HEK293 (cell line): Measurements from ENCODE around the gene RHOD.

Experiments used
- AEBP2 ChIP-seq: fragments of 450-650 bp; formaldehyde crosslinking; IDR thresholded peaks from 2 replicates; pipeline ENCODE4 v1.5.1; 2016; ENCODE audit warnings: missing biosample characterization, missing genetic modification characterization, borderline replicate concordance
- GLIS1 ChIP-seq: fragments of 450-650 bp; formaldehyde crosslinking; IDR thresholded peaks from 2 replicates; pipeline ENCODE4 v1.5.1; 2016; ENCODE audit warnings: missing biosample characterization, missing genetic modification characterization
- HOXD13 ChIP-seq: sonication (generic); formaldehyde crosslinking; IDR thresholded peaks from 2 replicates; pipeline ENCODE4 v1.8.0; 2022; ENCODE audit warnings: missing genetic modification reagents, borderline replicate concordance
- KLF10 ChIP-seq: fragments of 450-650 bp; IDR thresholded peaks from 2 replicates; pipeline ENCODE4 v1.5.1; 2018; ENCODE audit warnings: missing biosample characterization, mild to moderate bottlenecking, missing genetic modification characterization
- PRDM10 ChIP-seq: fragments of 450-650 bp; formaldehyde crosslinking; IDR thresholded peaks from 2 replicates; pipeline ENCODE4 v1.5.1; 2016; ENCODE audit warnings: missing biosample characterization, missing genetic modification characterization
- SCRT1 ChIP-seq: fragments of 450-650 bp; formaldehyde crosslinking; IDR thresholded peaks from 2 replicates; pipeline ENCODE4 v1.5.1; 2016; ENCODE audit warnings: missing biosample characterization, missing genetic modification characterization, borderline replicate concordance
- SP2 ChIP-seq: fragments of 450-650 bp; formaldehyde crosslinking; IDR thresholded peaks from 2 replicates; pipeline ENCODE4 v1.5.1; 2016; ENCODE audit warnings: missing biosample characterization, missing genetic modification characterization
- TRIM28 ChIP-seq: IDR thresholded peaks from 2 replicates; pipeline ENCODE4 v1.6.1; 2011; ENCODE audit warnings: low read length, control low read depth, borderline replicate concordance
- ZBTB11 ChIP-seq: fragments of 450-650 bp; formaldehyde crosslinking; conservative IDR thresholded peaks from 2 replicates; pipeline ENCODE4 v1.5.1; 2016; ENCODE audit warnings: low read depth, missing biosample characterization, missing genetic modification characterization
- ZNF10 ChIP-seq: fragments of 450-650 bp; formaldehyde crosslinking; IDR thresholded peaks from 2 replicates; pipeline ENCODE4 v1.5.1; 2017; ENCODE audit warnings: missing biosample characterization, missing genetic modification characterization
- ZNF138 ChIP-seq: fragments of 450-650 bp; formaldehyde crosslinking; IDR thresholded peaks from 2 replicates; pipeline ENCODE4 v1.5.1; 2016; ENCODE audit warnings: missing biosample characterization, missing genetic modification characterization, borderline replicate concordance
- ZNF2 ChIP-seq: fragments of 450-650 bp; formaldehyde crosslinking; IDR thresholded peaks from 2 replicates; pipeline ENCODE4 v1.5.1; 2016; ENCODE audit warnings: missing biosample characterization, missing genetic modification characterization
- ZNF26 ChIP-seq: fragments of 450-650 bp; formaldehyde crosslinking; IDR thresholded peaks from 2 replicates; pipeline ENCODE4 v1.5.1; 2016; ENCODE audit warnings: missing biosample characterization, missing genetic modification characterization
- ZNF335 ChIP-seq: fragments of 450-650 bp; formaldehyde crosslinking; conservative IDR thresholded peaks from 2 replicates; pipeline ENCODE4 v1.5.1; 2016; ENCODE audit warnings: missing biosample characterization, missing genetic modification characterization
- ZNF366 ChIP-seq: fragments of 450-650 bp; formaldehyde crosslinking; conservative IDR thresholded peaks from 2 replicates; pipeline ENCODE4 v1.5.1; 2016; ENCODE audit warnings: missing biosample characterization, missing genetic modification characterization
- ZNF416 ChIP-seq: fragments of 450-650 bp; formaldehyde crosslinking; IDR thresholded peaks from 2 replicates; pipeline ENCODE4 v1.5.1; 2016; ENCODE audit warnings: missing biosample characterization, missing genetic modification characterization
- ZNF433 ChIP-seq: fragments of 450-650 bp; formaldehyde crosslinking; IDR thresholded peaks from 2 replicates; pipeline ENCODE4 v1.5.1; 2016; ENCODE audit warnings: missing biosample characterization, missing genetic modification characterization, low read depth
- ZNF488 ChIP-seq: fragments of 450-650 bp; formaldehyde crosslinking; IDR thresholded peaks from 2 replicates; pipeline ENCODE4 v1.5.1; 2016; ENCODE audit warnings: missing biosample characterization, missing genetic modification characterization
- ZNF530 ChIP-seq: fragments of 450-650 bp; formaldehyde crosslinking; IDR thresholded peaks from 2 replicates; pipeline ENCODE4 v1.5.1; 2016; ENCODE audit warnings: low read depth, missing biosample characterization, missing genetic modification characterization
- ZNF560 ChIP-seq: fragments of 450-650 bp; formaldehyde crosslinking; IDR thresholded peaks from 2 replicates; pipeline ENCODE4 v1.5.1; 2017; ENCODE audit warnings: missing biosample characterization, missing genetic modification characterization, borderline replicate concordance
- ZNF624 ChIP-seq: fragments of 450-650 bp; formaldehyde crosslinking; IDR thresholded peaks from 2 replicates; pipeline ENCODE4 v1.5.1; 2017; ENCODE audit warnings: missing biosample characterization, missing genetic modification characterization
- ZNF658 ChIP-seq: fragments of 450-650 bp; formaldehyde crosslinking; IDR thresholded peaks from 2 replicates; pipeline ENCODE4; 2016; ENCODE audit warnings: missing biosample characterization, missing genetic modification characterization
- ZNF664 ChIP-seq: fragments of 450-650 bp; formaldehyde crosslinking; IDR thresholded peaks from 2 replicates; pipeline ENCODE4 v1.5.1; 2016; ENCODE audit warnings: missing biosample characterization, missing genetic modification characterization
- ZNF768 ChIP-seq: fragments of 450-650 bp; formaldehyde crosslinking; IDR thresholded peaks from 2 replicates; pipeline ENCODE4 v1.5.1; 2018; ENCODE audit warnings: missing biosample characterization, mild to moderate bottlenecking, missing genetic modification characterization
- ZNF791 ChIP-seq: fragments of 450-650 bp; formaldehyde crosslinking; IDR thresholded peaks from 2 replicates; pipeline ENCODE4 v1.5.1; 2016; ENCODE audit warnings: missing biosample characterization, missing genetic modification characterization
- ZNF830 ChIP-seq: fragments of 450-650 bp; IDR thresholded peaks from 2 replicates; pipeline ENCODE4 v1.5.0; 2018; ENCODE audit warnings: missing biosample characterization, missing genetic modification characterization, low read depth, mild to moderate bottlenecking, moderate library complexity
- ZSCAN18 ChIP-seq: fragments of 450-650 bp; formaldehyde crosslinking; IDR thresholded peaks from 2 replicates; pipeline ENCODE4 v1.5.1; 2016; ENCODE audit warnings: missing biosample characterization, missing genetic modification characterization

RHOD gene

GRCh38 chr11:67054836-67055523, 1.7 kb upstream of the RHOD start (continued):
- no peak for TF ChIP-seq ZNF26 (tag by site-specific recombination)
- TF ChIP-seq ZNF488 (tag by site-specific recombination), result no peak; the same call in 1 of the 2 replicates
- TF ChIP-seq ZNF791 (tag by site-specific recombination), result no peak
- peak; percentile 71; the same call in 1 of the 2 replicates for TF ChIP-seq ZNF366 (tag by site-specific recombination)
- no peak; the same call in 1 of the 2 replicates for TF ChIP-seq PRDM10
- TF ChIP-seq ZNF2 (tag by site-specific recombination), result peak; percentile 55; the same call in 1 of the 2 replicates
- TF ChIP-seq ZSCAN18 (tag by site-specific recombination), result 0 out of 2 replicates have a peak, but pooled peaks have one; percentile 51
- no peak for TF ChIP-seq ZNF10
- TF ChIP-seq AEBP2, result no peak
- no peak for TF ChIP-seq ZNF768 (tag by site-specific recombination)
- TF ChIP-seq ZNF335 (tag by site-specific recombination), result peak; percentile 1; the same call in 1 of the 2 replicates
- peak; percentile 42; the same call in 1 of the 2 replicates for TF ChIP-seq ZNF664 (tag by site-specific recombination)
- peak; percentile 71; the same call in 1 of the 2 replicates for TF ChIP-seq KLF10 (tag by site-specific recombination)
- TF ChIP-seq SP2 (tag by site-specific recombination), result peak; percentile 48; the same call in 1 of the 2 replicates
- peak; percentile 83; the same call in 1 of the 2 replicates for TF ChIP-seq TRIM28
- TF ChIP-seq GLIS1 (tag by site-specific recombination), result peak; percentile 96
- TF ChIP-seq ZNF624 (tag by site-specific recombination), result no peak
- TF ChIP-seq ZNF530, result no peak
- no peak for TF ChIP-seq ZBTB11 (tag by site-specific recombination)
- TF ChIP-seq ZNF138 (tag by site-specific recombination), result no peak
- no peak for TF ChIP-seq HOXD13 (CRISPR knock-in tag)
- TF ChIP-seq ZNF416 (tag by site-specific recombination), result no peak
- no peak for TF ChIP-seq ZNF560 (tag by site-specific recombination)
- TF ChIP-seq SCRT1 (tag by site-specific recombination), result no peak
- no peak for TF ChIP-seq ZNF433 (tag by site-specific recombination)
- TF ChIP-seq ZNF830, result no peak
- TF ChIP-seq ZNF658 (tag by site-specific recombination), result no peak
